Activated CD4-positive, alpha-beta memory T cell treated with anti-CD3 and anti-CD28 coated beads for 36 hours (primary cell): ENCODE results near the gene BCL7A. TPM values are rescaled to one million over a fixed set of nuclear protein-coding genes. Genes with fewer than 3 reads are reported as not detected.

Experiments
- CTCF ChIA-PET: fragments of 350-600 bp; sonication (Branson Sonifier 250); formaldehyde crosslinking; loops from one replicate; lab custom pipeline; 2021; ENCODE audit warnings: antibody characterized with exemption, inconsistent platforms; lab: Charles Lee
- POLR2A ChIA-PET: fragments of 350-600 bp; sonication (Branson Sonifier 250); formaldehyde crosslinking; loops from one replicate; lab custom pipeline; 2021; ENCODE audit warnings: antibody characterized with exemption; lab: Charles Lee
- DNase-seq: peaks from one replicate; pipeline ENCODE4 v3.0.0-alpha.2; 2020
- H3K27ac Mint-ChIP-seq: one replicate; pipeline ENCODE4 v1.8.0; 2021; ENCODE audit warnings: mixed read lengths
- H3K27me3 Mint-ChIP-seq: one replicate; pipeline ENCODE4 v1.8.0; 2021; ENCODE audit warnings: mixed read lengths
- H3K36me3 Mint-ChIP-seq: one replicate; pipeline ENCODE4 v1.8.0; 2021; ENCODE audit warnings: mixed read lengths
- H3K4me1 Mint-ChIP-seq: one replicate; pipeline ENCODE4 v1.8.0; 2021; ENCODE audit warnings: low read depth, mixed read lengths
- H3K4me3 Mint-ChIP-seq: one replicate; pipeline ENCODE4 v1.8.0; 2021; ENCODE audit warnings: mild to moderate bottlenecking, mixed read lengths
- H3K9me3 Mint-ChIP-seq: one replicate; pipeline ENCODE4 v1.8.0; 2021; ENCODE audit warnings: mixed read lengths
- intact Hi-C: fragments of 100-400 bp; cut with micrococcal nuclease; formaldehyde crosslinking; loops from one replicate; pipeline ENCODE4 v1.15.1; 2023
- total RNA-seq, 2 experiments: library from RNA; stranded (reverse); gene quantifications; one replicate each; pipeline ENCODE4 v1.2.3, GENCODE V29; 2021

Gene BCL7A
- total RNA-seq, 2 experiments from 2014 or later = 3.6 to 4.0 TPM

DNA sequence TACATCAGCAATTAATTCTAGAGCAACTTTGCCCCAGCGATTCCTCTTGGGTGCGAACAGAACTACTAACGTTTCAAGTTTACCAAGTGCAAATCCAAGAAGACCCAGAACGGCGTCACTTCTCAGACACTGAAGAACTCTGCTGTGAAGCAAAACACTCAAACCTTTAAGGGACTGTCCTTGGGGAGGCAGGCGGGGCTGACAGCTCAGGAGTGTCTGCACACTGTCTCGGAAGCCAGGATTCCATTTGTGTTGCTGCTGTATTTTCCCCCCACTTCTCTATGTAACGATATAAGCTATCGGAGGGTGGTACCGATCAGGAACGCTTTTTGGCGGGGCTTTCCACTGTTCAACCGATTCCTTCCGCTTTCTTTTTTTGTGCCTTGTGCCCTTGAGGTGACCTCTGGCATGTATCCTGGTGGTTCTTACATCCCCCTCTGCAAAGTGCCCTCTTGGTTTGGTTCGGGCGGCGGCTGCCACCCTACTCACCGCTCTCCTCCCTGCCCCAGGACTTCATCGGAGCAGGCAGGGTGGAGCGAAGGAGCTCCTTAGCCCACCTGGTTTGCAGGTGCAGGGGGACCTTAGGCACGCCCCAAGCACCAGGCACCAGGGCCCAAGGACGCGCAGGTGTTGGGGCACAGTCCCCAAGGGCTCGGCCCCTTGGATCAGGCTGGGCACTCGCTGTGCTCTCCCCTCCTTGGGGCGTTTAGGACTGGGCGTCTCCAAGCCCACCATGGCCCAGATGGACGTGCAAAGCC lies 37.7 kb downstream of the BCL7A start:
- Mint-ChIP-seq H3K9me3 (no peaks in the 10 kb centered on the region), H3K27ac (no peak overlapping the region), H3K27me3 (no peaks in the 10 kb centered on the region), H3K4me1 (peaks cover 3% of the 10 kb centered on the region), H3K36me3 (peaks cover 1% of the 10 kb centered on the region), H3K4me3 (no peak overlapping the region)
- no peak for DNase-seq
- CTCF ChIA-PET = interaction anchor here (2.3 kb wide), 1 partner anchor 64 kb away, joined by 9 read pairs; no protein-coding TSS in a partner anchor
- POLR2A ChIA-PET = no interaction called here
- intact Hi-C loops = no loop called here

DNA sequence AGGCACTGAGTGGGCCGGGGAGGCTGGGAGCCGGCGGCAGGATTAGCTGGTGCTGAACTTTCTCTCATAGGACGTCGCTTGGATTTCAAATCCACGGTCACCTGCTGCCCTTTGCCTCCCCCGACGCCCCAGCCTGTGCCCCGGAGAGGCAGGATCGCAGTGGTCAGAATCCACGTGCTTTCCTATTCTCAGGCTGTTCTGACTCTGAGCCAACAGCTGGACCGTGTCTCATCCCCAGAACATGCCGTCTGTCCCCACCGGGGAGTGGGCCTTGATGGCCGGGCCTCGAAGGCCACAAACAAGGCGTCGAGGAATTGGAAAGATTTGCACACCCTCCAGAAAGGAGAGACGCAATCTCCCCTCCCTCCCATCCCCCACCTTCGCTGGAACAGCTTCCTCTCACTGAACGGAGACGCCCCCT lies 38.4 kb downstream of the BCL7A start:
- no peak overlapping the region for H3K27ac Mint-ChIP-seq
- ChIA-PET POLR2A (no interaction called here), CTCF (interaction anchor here (2.3 kb wide), 1 partner anchor 63 kb away, joined by 9 read pairs; no protein-coding TSS in a partner anchor)
- intact Hi-C loops = no loop called here
- no peaks in the 10 kb centered on the region for H3K9me3 Mint-ChIP-seq
- no peaks in the 10 kb centered on the region for H3K36me3 Mint-ChIP-seq
- H3K27me3 Mint-ChIP-seq = no peaks in the 10 kb centered on the region
- no peak overlapping the region for H3K4me3 Mint-ChIP-seq
- no peaks in the 10 kb centered on the region for H3K4me1 Mint-ChIP-seq
- no peak for DNase-seq

DNA sequence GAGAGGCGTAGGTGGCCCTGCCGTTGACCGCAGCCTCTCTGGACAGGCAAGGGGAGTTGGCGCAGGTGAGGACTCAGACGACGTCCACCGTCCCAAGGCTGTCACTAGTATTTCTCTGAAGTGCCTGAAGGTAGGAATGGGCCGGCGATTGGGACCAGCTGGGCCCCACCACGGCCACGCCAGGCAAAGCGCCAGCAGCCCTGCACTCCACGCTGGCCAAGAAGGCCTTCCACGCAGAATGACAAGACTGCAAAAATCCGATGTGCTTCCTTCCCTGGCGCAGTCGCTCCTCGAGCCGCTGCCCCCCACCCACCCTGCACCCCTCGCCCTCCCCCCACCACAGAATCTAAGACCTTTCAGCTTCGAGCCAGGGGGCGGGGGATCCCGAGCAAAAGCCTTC lies 39.6 kb downstream of the BCL7A start:
- no peaks in the 10 kb centered on the region for H3K9me3 Mint-ChIP-seq
- H3K27ac Mint-ChIP-seq = no peak overlapping the region
- intact Hi-C loops = no loop called here

DNA sequence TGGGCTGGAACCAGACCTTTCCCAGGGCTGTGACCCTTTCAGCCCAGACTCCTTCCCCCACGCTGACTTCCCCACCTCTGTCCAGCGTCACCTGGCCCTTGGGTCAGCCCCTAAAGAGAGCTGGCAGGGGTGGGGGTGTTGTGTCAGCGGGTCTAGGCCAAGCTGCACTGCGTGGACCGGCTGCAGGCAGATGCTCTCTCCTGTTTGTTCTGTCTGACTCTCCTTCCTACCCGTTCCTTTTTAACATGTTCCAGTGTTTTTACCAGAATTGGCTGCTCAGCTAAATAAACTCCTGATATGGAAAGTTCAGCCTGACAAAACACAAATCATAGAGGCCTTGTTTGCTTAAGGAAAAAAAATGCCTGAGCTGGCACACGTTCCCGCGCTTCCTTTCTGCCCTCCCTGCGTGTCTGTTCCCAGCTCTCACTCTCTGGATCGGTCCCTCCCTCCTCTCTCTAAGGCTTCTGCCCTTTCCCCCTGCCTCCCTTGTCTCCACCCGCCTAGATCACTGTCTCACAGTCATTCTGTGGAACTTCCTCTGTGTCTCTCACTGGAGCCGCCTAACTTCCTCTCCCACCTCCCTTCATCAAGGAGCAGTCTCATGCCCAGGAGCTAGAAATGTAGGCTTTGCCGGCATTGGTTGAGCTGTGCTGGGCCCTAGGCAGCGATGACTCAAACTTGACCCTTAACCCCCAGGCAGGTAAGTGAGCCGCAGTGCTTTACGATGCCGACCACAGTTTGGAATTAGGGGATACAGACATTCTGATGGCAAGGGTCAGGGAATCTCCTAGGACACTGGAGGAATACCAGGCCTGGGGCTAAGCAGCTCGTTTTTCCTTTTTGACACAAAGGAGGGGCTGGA lies 41.4 kb downstream of the BCL7A start:
- Mint-ChIP-seq H3K4me1 (peaks cover 5% of the 10 kb centered on the region), H3K27ac (no peak overlapping the region), H3K36me3 (no peaks in the 10 kb centered on the region), H3K27me3 (no peaks in the 10 kb centered on the region), H3K4me3 (no peak overlapping the region), H3K9me3 (no peaks in the 10 kb centered on the region)
- DNase-seq = no peak
- POLR2A ChIA-PET = interaction anchor here (0.5 kb wide), 1 partner anchor 71 kb away, joined by 3 read pairs; no protein-coding TSS in a partner anchor
- intact Hi-C loops = no loop called here
- CTCF ChIA-PET = interaction anchor here (0.8 to 2.6 kb wide), 4 partner anchors 9 to 68 kb away, joined by 4 to 17 read pairs (median 6); no protein-coding TSS in a partner anchor

More for the DNA sequence above, 39.6 kb downstream of the BCL7A start:
- Mint-ChIP-seq H3K4me1 (no peaks in the 10 kb centered on the region), H3K36me3 (no peaks in the 10 kb centered on the region), H3K27me3 (no peaks in the 10 kb centered on the region), H3K4me3 (no peak overlapping the region)
- DNase-seq = no peak
- POLR2A ChIA-PET = no interaction called here
- CTCF ChIA-PET = no interaction called here

DNA sequence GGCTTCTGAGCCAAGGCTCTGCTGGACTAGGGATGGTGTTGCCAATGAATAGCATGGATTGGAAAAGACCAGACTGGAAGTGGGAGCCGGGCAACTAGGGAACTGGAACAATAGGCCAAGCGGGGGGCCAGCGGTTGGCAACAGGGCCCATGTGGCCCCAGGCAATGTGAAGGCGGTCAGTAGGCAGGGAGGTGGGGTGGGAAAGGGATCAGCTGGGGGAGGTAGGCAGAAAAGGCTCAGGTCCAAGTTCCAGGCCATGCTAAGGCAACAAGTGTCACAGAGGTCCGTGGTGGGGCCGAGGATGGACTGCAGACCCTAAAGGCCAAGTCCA lies 42.0 kb downstream of the BCL7A start:
- Mint-ChIP-seq H3K27ac (no peak overlapping the region), H3K36me3 (no peaks in the 10 kb centered on the region), H3K27me3 (no peaks in the 10 kb centered on the region), H3K4me3 (no peak overlapping the region), H3K9me3 (no peaks in the 10 kb centered on the region), H3K4me1 (peaks cover 10% of the 10 kb centered on the region)
- intact Hi-C loops = no loop called here
- ChIA-PET POLR2A (no interaction called here), CTCF (interaction anchor here (0.8 to 2.6 kb wide), 3 partner anchors 9 to 67 kb away, joined by 5 to 17 read pairs (median 7); no protein-coding TSS in a partner anchor)
- DNase-seq = no peak

DNA sequence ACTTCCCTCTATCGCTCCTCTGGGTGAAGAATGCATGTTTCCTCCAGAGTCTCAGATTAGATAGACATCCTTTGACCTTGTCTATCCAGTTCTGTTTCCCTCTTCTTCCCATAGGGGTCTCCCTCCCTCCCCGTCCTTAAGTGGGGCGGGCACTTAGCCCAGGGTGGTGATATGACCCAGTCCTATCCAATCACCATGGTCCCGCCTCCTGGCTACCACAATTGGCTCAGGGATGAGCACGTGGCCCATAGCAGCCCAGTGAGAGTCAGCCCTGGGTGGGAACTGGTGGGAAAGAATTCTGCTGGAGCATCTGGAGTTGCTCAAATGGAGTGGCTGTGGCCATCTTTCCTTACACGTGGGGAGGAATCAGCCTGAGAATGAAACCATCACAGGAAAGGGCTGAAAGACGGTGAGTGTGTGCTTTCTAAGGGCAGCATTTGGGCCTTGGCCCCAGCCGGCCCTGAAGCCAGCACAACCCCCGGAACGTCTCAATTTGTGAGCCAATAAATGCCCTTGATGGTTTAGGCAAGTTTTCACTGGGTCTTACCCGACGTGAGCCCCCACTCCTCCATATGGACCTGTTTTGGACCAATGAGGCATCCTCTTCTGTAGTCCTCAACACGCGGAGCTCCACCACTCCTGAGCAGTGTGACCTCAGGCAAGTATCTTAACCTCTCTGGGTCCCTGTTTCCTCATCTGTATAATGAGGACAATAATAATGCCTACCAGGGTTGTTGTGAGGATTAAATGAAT lies 42.5 kb downstream of the BCL7A start:
- Mint-ChIP-seq H3K27me3 (no peaks in the 10 kb centered on the region), H3K4me1 (peaks cover 10% of the 10 kb centered on the region), H3K27ac (no peak overlapping the region), H3K36me3 (no peaks in the 10 kb centered on the region), H3K9me3 (no peaks in the 10 kb centered on the region), H3K4me3 (no peak overlapping the region)
- POLR2A ChIA-PET = no interaction called here
- DNase-seq = peak; percentile 58
- CTCF ChIA-PET = interaction anchor here (1.5 to 2.6 kb wide), 2 partner anchors 10 to 60 kb away, joined by 7 to 17 read pairs; no protein-coding TSS in a partner anchor
- intact Hi-C loops = no loop called here

DNA sequence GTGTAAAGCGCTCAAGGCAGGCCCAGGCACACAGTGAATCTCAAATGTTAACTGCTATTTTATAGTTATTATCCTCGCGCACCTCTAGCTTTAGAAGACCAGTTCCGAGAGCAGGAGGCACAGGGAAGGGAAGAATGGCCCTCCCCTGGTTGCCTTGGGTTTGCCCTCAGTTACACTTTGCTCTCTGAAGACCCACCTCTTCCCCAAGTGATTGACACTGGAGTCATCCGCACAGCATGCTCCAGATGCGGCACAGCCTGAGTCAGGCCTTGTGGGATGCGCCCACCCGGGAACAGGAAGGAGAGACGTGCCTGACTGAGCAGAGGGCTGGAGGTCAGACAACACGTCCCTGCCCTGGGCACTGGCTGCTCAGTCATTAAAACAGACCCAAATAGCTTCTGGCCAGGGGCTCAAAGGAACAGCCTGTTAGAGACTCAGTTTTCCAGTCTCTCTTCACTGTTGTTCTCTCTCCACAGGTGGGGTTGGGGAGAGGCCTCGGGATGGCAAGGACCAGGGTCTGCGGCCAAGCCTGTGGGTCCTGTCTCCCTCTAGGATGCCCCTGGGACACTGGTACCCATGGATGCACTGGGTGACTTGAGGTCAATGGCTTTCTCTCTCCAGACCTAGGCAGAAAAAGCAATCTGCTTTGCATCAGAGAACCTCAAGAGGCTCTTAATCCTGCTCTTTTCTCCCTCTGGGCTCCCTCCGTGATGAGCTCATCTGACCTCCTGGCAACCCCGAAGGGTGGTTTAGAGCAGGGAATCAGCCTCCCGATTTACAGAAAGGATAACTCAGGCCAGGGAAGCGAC lies 43.3 kb downstream of the BCL7A start:
- Mint-ChIP-seq H3K36me3 (no peaks in the 10 kb centered on the region), H3K27ac (no peak overlapping the region), H3K27me3 (no peaks in the 10 kb centered on the region), H3K4me3 (no peak overlapping the region), H3K9me3 (no peaks in the 10 kb centered on the region), H3K4me1 (peaks cover 10% of the 10 kb centered on the region)
- no peak for DNase-seq
- ChIA-PET POLR2A (no interaction called here), CTCF (interaction anchor here (3.3 to 4.7 kb wide), 2 partner anchors 10 to 58 kb away, joined by 14 to 25 read pairs; no protein-coding TSS in a partner anchor)
- intact Hi-C loops = no loop called here

DNA sequence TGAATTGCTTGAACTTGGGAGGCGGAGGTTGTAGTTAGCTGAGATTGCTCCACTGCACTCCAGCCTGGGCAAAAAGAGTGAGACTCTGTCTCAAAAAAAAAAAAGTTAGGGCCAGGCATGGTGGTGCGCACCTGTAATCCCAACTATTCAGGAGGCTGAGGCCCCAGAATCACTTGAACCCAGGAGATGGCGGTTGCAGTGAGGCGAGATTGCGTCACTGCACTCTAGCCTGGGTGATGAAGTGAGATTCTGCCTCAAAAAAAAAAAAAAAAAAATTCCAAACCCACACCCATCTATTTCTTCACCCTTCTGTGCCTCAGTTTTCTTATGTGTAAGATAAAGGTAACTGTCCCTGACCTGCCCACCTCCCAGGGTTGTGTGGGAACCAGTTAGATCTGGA lies 45.9 kb downstream of the BCL7A start:
- Mint-ChIP-seq H3K4me3 (peak overlapping the region; percentile 14), H3K9me3 (no peaks in the 10 kb centered on the region), H3K36me3 (no peaks in the 10 kb centered on the region), H3K27ac (no peak overlapping the region), H3K4me1 (peaks cover 10% of the 10 kb centered on the region), H3K27me3 (no peaks in the 10 kb centered on the region)
- ChIA-PET CTCF (interaction anchor here (0.8 to 4.7 kb wide), 3 partner anchors 13 to 56 kb away, joined by 6 to 25 read pairs (median 14); no protein-coding TSS in a partner anchor), POLR2A (no interaction called here)
- intact Hi-C loops = no loop called here
- no peak for DNase-seq

DNA sequence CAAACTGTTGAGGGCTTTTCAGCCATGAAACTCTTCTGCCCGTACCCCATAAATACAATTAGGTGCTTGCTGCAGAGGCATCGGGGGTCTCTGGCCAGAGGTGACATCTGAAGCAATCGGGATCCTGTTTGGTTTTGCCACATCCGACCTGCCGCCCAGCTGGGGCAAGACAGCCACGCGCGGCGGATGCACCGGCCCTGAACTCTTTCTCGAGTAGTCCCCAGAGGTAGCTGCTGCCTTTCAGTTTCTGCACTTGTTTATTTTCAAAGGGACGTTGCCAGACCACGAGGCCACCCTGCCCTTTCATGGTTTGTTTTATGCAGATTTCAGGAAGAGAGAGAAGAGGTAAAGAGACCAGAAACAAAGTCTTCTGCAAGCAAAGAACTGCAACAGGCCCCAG lies 46.3 kb downstream of the BCL7A start:
- POLR2A ChIA-PET = no interaction called here
- Mint-ChIP-seq H3K36me3 (no peaks in the 10 kb centered on the region), H3K9me3 (no peaks in the 10 kb centered on the region), H3K27me3 (no peaks in the 10 kb centered on the region), H3K27ac (no peak overlapping the region), H3K4me1 (peaks cover 10% of the 10 kb centered on the region), H3K4me3 (peak overlapping the region; percentile 14)
- intact Hi-C loops = no loop called here
- peak; percentile 53 for DNase-seq
- CTCF ChIA-PET = interaction anchor here (0.9 to 4.7 kb wide), 3 partner anchors 11 to 55 kb away, joined by 3 to 25 read pairs (median 14); partner anchors contain the start of gene MLXIP

DNA sequence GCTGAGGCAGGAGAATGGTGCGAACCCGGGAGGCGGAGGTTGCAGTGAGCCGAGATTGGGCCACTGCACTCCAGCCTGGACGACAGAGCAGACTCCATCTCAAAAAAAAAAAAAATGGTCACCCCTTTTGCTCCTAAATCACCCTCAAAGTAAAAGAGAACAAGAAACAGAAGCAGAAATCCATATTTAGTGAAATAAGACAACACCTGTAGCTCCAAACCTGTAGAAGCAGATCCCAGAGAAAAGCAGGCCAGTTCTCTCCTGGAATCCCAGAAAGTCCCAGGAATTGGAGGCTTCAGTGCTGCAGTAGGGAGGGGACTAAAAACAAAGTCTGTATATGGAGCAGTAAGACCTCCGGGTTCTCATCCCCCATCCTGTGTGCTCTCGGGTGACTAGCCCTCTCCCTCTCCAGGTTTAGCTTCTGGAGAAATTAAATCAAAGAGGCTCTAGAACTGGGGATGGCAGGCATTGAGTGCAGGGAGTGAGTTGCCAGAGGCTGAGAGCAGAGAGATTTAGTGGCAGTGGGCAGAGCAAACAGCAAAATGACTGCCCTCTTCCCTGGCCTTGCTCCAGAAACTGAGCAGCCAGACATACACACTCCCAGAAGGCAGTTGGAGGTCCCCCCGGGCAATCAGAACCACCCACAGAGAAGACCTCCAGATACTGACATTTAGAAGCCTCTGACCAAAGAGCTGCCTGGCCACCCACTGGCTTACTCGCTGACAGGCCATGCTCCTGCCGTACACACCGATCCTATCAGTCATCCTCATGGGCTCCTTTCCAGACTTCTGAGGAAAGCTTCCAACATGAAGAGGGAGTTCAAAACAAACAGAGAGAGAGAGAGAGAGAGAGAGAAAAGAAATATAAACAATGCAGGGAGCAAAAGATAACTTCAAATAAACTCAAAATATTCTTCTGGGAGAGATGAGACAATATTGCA lies 50.6 kb downstream of the BCL7A start:
- Mint-ChIP-seq H3K27ac (no peak overlapping the region), H3K36me3 (no peaks in the 10 kb centered on the region), H3K4me1 (peaks cover 18% of the 10 kb centered on the region), H3K4me3 (no peak overlapping the region), H3K27me3 (no peaks in the 10 kb centered on the region), H3K9me3 (no peaks in the 10 kb centered on the region)
- DNase-seq = no peak
- intact Hi-C loops = no loop called here
- ChIA-PET POLR2A (no interaction called here), CTCF (no interaction called here)
